ENCODE results near the gene FHOD3. TPM values are rescaled to one million over a fixed set of nuclear protein-coding genes. Genes with fewer than 3 reads are reported as not detected.
A peak's percentile ranks its signal among the peaks of the same experiment; 100 is the strongest.

FHOD3 gene
- total RNA-seq, 2 donors from 2014 or later: 19.8 to 24.9 TPM

- Histone ChIP-seq H3K27me3 (replicated peaks; ENCODE audit: insufficient read depth) (no peaks in the 10 kb centered on the region), H3K4me1 (ENCODE audit: control insufficient read depth in 1 of 2, low read depth in 2 of 2) (peaks cover 6 to 22% of the 10 kb centered on the region in 2 donors), H3K9me3 (no peaks in the 10 kb centered on the region), H3K36me3 (no peaks in the 10 kb centered on the region), H3K27ac (no peak overlapping the region), H3K4me3 (no peak overlapping the region)
- no peak for DNase-seq (ENCODE audit: low spot score)
- no peak for ATAC-seq (ENCODE audit: insufficient number of reproducible peaks, low FRiP score, low read depth)
- TF ChIP-seq, protein P1, sequence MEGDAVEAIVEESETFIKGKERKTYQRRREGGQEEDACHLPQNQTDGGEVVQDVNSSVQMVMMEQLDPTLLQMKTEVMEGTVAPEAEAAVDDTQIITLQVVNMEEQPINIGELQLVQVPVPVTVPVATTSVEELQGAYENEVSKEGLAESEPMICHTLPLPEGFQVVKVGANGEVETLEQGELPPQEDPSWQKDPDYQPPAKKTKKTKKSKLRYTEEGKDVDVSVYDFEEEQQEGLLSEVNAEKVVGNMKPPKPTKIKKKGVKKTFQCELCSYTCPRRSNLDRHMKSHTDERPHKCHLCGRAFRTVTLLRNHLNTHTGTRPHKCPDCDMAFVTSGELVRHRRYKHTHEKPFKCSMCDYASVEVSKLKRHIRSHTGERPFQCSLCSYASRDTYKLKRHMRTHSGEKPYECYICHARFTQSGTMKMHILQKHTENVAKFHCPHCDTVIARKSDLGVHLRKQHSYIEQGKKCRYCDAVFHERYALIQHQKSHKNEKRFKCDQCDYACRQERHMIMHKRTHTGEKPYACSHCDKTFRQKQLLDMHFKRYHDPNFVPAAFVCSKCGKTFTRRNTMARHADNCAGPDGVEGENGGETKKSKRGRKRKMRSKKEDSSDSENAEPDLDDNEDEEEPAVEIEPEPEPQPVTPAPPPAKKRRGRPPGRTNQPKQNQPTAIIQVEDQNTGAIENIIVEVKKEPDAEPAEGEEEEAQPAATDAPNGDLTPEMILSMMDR (IDR thresholded peaks at IDR 0.05): no peak
Observed at GRCh38 chr18:36409779-36410178, 112.3 kb downstream of the FHOD3 start.

GRCh38 chr18:36410346-36410745, 112.8 kb downstream of the FHOD3 start:
- Histone ChIP-seq H3K4me1 (ENCODE audit: control insufficient read depth in 1 of 2, low read depth in 2 of 2) (peaks cover 12 to 28% of the 10 kb centered on the region in 2 donors), H3K4me3 (no peak overlapping the region), H3K36me3 (no peaks in the 10 kb centered on the region), H3K27me3 (replicated peaks; ENCODE audit: insufficient read depth) (no peaks in the 10 kb centered on the region), H3K27ac (no peak overlapping the region), H3K9me3 (no peaks in the 10 kb centered on the region)
- ATAC-seq (ENCODE audit: insufficient number of reproducible peaks, low FRiP score, low read depth) (no peak), DNase-seq (ENCODE audit: low spot score) (no peak)
- TF ChIP-seq, protein P1 (IDR thresholded peaks at IDR 0.05): no peak

- Histone ChIP-seq H3K27me3 (replicated peaks; ENCODE audit: insufficient read depth) (no peaks in the 10 kb centered on the region), H3K36me3 (no peaks in the 10 kb centered on the region), H3K9me3 (no peaks in the 10 kb centered on the region), H3K4me3 (no peak overlapping the region), H3K4me1 (ENCODE audit: control insufficient read depth in 1 of 2, low read depth in 2 of 2) (peaks cover 17 to 39% of the 10 kb centered on the region in 2 donors), H3K27ac (no peak overlapping the region)
- no peak for DNase-seq (ENCODE audit: low spot score)
- TF ChIP-seq, protein P1 (IDR thresholded peaks at IDR 0.05): peak; percentile 8
- ATAC-seq (ENCODE audit: insufficient number of reproducible peaks, low FRiP score, low read depth): no peak
Observed at GRCh38 chr18:36411745-36412168, 114.2 kb downstream of the FHOD3 start.

DNA sequence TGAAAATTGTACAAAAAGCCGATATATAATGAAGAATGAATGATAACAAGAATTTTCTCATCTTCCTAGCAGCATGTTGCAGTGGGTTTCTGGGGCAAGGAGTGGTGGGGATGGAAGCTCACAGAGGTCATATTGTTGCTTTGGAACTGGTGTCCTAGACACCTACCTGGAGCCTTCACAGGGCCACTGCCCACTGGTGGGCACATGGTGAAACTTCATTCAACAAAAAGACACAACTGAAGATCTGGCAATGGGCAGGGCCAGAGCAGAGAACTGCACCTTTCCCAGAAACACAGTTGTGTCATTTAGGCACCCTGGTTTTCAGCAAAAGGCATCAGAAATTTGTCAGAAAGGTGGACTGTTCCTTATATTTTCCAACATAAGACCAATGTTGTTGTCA, 115.3 kb downstream of the FHOD3 start:
- no peak for DNase-seq (ENCODE audit: low spot score)

GRCh38 chr18:36415171-36415570, 117.7 kb downstream of the FHOD3 start:
- ATAC-seq (ENCODE audit: insufficient number of reproducible peaks, low FRiP score, low read depth): no peak
- Histone ChIP-seq H3K4me3 (no peak overlapping the region), H3K9me3 (no peaks in the 10 kb centered on the region), H3K27me3 (replicated peaks; ENCODE audit: insufficient read depth) (no peaks in the 10 kb centered on the region), H3K36me3 (no peaks in the 10 kb centered on the region), H3K27ac (peak overlapping the region; percentile 70 to 78), H3K4me1 (ENCODE audit: control insufficient read depth in 1 of 2, low read depth in 2 of 2) (peaks cover 24 to 34% of the 10 kb centered on the region in 2 donors)
- TF ChIP-seq, protein P1 (IDR thresholded peaks at IDR 0.05): no peak
- DNase-seq (ENCODE audit: low spot score): no peak

More for the DNA sequence above, 115.3 kb downstream of the FHOD3 start:
- Histone ChIP-seq H3K27ac (no peak overlapping the region), H3K27me3 (replicated peaks; ENCODE audit: insufficient read depth) (no peaks in the 10 kb centered on the region), H3K9me3 (no peaks in the 10 kb centered on the region), H3K4me3 (no peak overlapping the region), H3K4me1 (ENCODE audit: control insufficient read depth in 1 of 2, low read depth in 2 of 2) (peaks cover 17 to 39% of the 10 kb centered on the region in 2 donors), H3K36me3 (no peaks in the 10 kb centered on the region)
- no peak for ATAC-seq (ENCODE audit: insufficient number of reproducible peaks, low FRiP score, low read depth)
- TF ChIP-seq, protein P1 (IDR thresholded peaks at IDR 0.05): no peak
